Neuron (in vitro differentiated cells): ENCODE data around the gene NUDT4.
A peak's percentile ranks its signal among the peaks of the same experiment; 100 is the strongest.
"Not testable (repeated sequence)": the region's sequence is repeated elsewhere in the genome, so short reads cannot be mapped to it uniquely, and the experiment has no call there.

Experiments
- H2AFZ ChIP-seq: one replicate; pipeline ENCODE4 v1.6.1; 2013; ENCODE audit warnings: low read depth, mild to moderate bottlenecking, inconsistent platforms, low read length, moderate library complexity
- H3K27me3 ChIP-seq: one replicate; pipeline ENCODE4 v1.6.1; 2013; ENCODE audit warnings: low read length; ENCODE audit not compliant: insufficient read depth
- H3K36me3 ChIP-seq: one replicate; pipeline ENCODE4 v1.6.1; 2013; ENCODE audit warnings: low read length; ENCODE audit not compliant: insufficient read depth
- H3K4me1 ChIP-seq: one replicate; pipeline ENCODE4 v1.6.1; 2013; ENCODE audit warnings: low read length; ENCODE audit not compliant: insufficient read depth
- H3K4me3 ChIP-seq: 2 replicates; pipeline ENCODE4 v1.5.1; 2013; ENCODE audit warnings: mild to moderate bottlenecking, low read length, moderate library complexity
- H3K9me3 ChIP-seq: one replicate; pipeline ENCODE4 v1.6.1; 2013; ENCODE audit warnings: low read length

NUDT4 gene

DNA sequence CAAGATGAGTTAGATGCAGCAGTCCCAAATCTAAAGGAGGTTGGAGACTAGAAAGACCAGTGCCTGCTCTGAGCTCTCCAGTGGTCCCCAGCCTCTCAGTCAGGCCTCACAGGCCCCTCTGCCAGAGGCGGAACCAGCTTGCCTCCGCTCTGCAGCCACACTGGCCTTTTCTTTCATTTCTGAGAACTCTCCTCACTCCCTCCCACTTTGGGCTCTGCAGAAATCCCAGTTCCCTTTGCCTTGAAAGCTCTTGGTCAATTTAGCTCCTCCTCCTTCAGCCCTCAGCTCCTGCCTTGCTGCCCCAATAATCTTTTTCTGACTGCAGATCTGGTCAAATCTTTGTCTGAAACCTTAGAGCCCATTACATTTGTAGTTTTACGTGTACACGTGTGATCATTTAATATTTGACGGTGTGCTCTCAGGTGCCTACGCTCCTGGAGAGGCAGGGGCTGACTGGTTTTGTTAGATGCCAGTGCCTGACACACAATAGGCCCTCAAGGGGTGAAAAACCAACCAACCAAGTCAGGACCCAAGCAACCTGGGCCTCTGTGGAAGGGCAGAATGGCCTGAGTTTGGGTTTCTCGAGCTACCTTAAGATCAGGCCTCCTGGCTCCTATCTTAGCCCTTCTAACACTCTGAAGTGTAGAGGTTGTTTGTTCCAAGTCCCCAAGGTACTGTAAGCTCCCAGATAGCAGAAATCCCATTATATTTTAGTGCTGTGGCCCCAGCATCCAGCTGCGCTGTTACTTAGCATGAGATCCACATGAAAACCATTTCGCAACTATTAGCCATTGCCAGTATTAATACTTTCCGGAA, 1.1 kb upstream of the NUDT4 start:
- Histone ChIP-seq H3K4me3 (peak overlapping the region; percentile 58), H3K4me1 (peaks cover 32% of the 10 kb centered on the region), H2AFZ (peak overlapping the region; percentile 33), H3K36me3 (no peaks in the 10 kb centered on the region), H3K9me3 (no peaks in the 10 kb centered on the region), H3K27me3 (no peaks in the 10 kb centered on the region)

DNA sequence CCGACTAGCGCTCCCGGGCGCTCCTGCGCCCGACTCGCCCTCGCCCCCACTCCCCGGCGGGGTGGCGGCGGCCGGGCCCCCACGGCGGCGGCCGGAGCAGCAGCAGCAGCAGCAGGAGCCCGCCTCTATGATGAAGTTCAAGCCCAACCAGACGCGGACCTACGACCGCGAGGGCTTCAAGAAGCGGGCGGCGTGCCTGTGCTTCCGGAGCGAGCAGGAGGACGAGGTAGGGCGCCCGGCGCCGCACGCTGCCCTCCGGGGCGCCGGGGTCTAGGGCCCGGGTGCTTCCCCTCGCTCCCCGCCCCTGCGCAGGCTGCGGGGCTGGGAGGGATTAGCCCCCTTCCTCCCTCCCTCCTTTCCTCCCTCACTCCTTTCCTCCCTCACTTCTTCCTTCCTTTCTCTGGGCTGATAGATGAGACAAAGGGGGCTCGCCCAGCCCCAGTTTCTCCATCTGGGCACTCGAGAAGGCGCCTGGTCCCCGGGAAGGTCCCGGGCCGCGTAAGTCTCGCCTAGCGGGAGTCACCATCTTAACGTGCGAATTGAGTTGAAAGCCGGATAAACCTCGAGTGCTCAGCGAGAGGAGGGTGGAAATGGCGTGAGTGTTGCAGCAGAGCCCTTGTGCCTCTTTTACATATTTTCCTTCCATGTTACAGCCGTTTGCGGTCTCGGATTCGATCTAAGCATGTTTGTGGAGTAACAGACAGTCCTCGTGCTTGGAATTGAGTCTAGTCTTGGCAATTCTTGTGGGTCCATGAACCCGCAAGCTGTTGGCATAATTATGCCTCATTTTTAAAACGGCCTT, 672 bp downstream of the NUDT4 start:
- peaks cover 33% of the 10 kb centered on the region for H3K4me1 ChIP-seq
- H3K36me3 ChIP-seq = not testable (repeated sequence)

DNA sequence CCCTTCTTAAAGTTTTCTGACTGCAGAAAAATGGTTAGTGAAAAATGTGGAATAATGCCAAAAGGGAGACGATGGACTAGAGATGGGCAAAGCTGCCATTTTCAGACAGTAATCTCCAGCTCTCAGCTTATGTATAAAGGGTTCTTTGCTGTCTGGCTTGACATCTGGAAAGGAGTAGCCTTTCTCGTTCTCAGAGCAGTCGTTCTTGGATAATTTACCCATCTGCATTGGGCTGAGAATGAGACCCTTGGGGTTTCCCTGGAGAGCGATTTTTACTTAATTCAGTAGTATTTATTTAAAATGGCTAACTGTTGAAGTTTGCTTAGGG, 1.2 kb downstream of the NUDT4 start:
- H3K4me1 ChIP-seq = peaks cover 33% of the 10 kb centered on the region
- H3K9me3 ChIP-seq = no peaks in the 10 kb centered on the region
- H2AFZ ChIP-seq = peak overlapping the region; percentile 23
- H3K27me3 ChIP-seq = no peaks in the 10 kb centered on the region
- peak overlapping the region; percentile 70 for H3K4me3 ChIP-seq
- no peaks in the 10 kb centered on the region for H3K36me3 ChIP-seq

More for the DNA sequence above, 672 bp downstream of the NUDT4 start:
- peak overlapping the region; percentile 23 for H2AFZ ChIP-seq
- not testable (repeated sequence) for H3K27me3 ChIP-seq, H3K9me3 ChIP-seq
- H3K4me3 ChIP-seq = peak overlapping the region; percentile 70

GRCh38 chr12:93379326-93379980, 1.7 kb downstream of the NUDT4 start:
- H3K9me3 ChIP-seq = no peaks in the 10 kb centered on the region
- H3K27me3 ChIP-seq = no peaks in the 10 kb centered on the region
- peak overlapping the region; percentile 70 for H3K4me3 ChIP-seq
- peaks cover 29% of the 10 kb centered on the region for H3K4me1 ChIP-seq
- H3K36me3 ChIP-seq = no peaks in the 10 kb centered on the region
- peak overlapping the region; percentile 23 for H2AFZ ChIP-seq

GRCh38 chr12:93379981-93380361, 2.2 kb downstream of the NUDT4 start:
- peaks cover 29% of the 10 kb centered on the region for H3K4me1 ChIP-seq
- no peaks in the 10 kb centered on the region for H3K9me3 ChIP-seq
- no peaks in the 10 kb centered on the region for H3K27me3 ChIP-seq
- H2AFZ ChIP-seq = no peak overlapping the region
- H3K4me3 ChIP-seq = peak overlapping the region; percentile 70
- H3K36me3 ChIP-seq = no peaks in the 10 kb centered on the region

DNA sequence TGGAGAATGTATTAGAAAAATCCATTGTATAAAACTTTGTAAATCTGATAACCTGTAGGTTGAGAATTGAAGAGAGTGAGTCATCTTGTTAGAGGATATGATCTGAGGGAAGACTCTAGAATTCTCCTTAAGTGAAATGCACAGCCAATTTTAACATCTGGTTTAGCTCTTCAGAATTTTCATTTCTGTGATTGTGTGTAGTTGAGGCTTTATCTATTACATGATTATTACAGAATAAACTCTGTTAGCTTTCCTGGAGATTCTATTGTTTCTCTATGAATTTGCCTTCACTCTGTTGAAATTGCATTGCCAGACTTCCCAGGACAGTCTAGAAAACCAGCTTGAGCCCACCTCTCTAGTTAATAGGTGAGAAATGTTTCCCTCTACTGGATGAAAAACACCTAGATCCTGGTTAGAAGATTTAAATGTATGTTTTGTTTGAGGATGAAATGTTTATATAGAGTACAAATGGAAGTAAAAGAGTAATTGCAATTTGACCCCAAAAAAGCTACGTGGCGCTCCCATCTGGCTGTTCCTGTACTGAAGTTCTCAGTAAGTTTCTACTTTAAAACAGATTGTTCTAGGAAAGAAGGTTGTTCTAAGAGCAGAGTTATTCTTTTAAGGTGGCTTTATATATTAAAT, 2.9 kb downstream of the NUDT4 start:
- peak overlapping the region; percentile 70 for H3K4me3 ChIP-seq
- no peaks in the 10 kb centered on the region for H3K36me3 ChIP-seq
- H2AFZ ChIP-seq = no peak overlapping the region
- H3K9me3 ChIP-seq = no peaks in the 10 kb centered on the region
- peaks cover 29% of the 10 kb centered on the region for H3K4me1 ChIP-seq
- no peaks in the 10 kb centered on the region for H3K27me3 ChIP-seq

DNA sequence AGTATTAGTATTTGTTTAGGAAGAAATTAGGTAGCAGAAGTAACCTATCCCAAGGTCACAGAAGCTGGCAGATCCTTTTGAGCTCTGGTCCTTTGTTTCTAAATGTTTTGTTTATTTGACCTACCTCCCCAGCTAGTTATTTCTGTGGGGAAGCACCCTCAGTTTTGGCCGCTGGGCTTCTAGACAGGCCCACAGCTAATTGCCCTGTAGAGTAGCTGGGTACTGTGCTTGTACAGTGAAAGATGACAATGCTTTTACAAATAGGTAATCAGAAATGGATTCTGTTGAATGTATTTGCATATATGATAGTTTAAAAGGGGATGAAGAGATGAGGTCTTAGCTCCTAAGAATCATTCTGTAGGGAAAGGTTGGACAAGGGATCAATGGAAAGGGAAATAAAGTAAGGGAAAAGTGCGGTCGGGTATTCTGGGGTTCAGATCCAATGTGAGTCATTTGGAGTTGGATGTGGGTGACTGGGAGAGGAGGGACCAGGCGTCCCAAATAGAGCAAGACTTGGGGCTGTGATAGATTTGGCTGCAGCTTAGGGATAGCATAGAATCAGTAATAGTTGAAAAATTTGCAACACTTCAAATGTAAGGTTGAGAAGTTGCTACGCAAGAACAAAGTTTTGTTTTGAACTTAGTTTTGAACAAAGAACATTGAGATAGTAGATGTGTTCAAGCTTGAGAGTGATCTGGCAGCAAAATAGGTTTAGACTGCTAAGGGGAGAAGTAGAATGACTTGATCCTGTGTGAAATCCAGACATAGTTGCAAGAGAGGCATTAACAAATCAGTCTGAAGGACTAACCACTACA, 3.6 kb downstream of the NUDT4 start:
- Histone ChIP-seq H2AFZ (no peak overlapping the region), H3K4me1 (peaks cover 23% of the 10 kb centered on the region), H3K36me3 (no peaks in the 10 kb centered on the region), H3K4me3 (peak overlapping the region; percentile 70), H3K9me3 (no peaks in the 10 kb centered on the region), H3K27me3 (no peaks in the 10 kb centered on the region)

GRCh38 chr12:93381976-93382437, 4.3 kb downstream of the NUDT4 start:
- H3K27me3 ChIP-seq, H2AFZ ChIP-seq, H3K36me3 ChIP-seq, H3K9me3 ChIP-seq, H3K4me3 ChIP-seq: not testable (repeated sequence)
- peaks cover 17% of the 10 kb centered on the region for H3K4me1 ChIP-seq

- Histone ChIP-seq H3K9me3 (no peaks in the 10 kb centered on the region), H2AFZ (no peak overlapping the region), H3K4me1 (no peaks in the 10 kb centered on the region), H3K36me3 (peaks cover 3% of the 10 kb centered on the region), H3K4me3 (no peak overlapping the region), H3K27me3 (no peaks in the 10 kb centered on the region)
Observed at GRCh38 chr12:93387780-93388179, 10.1 kb downstream of the NUDT4 start.

- Histone ChIP-seq H2AFZ (no peak overlapping the region), H3K9me3 (no peaks in the 10 kb centered on the region), H3K27me3 (no peaks in the 10 kb centered on the region), H3K4me1 (no peaks in the 10 kb centered on the region), H3K4me3 (no peak overlapping the region), H3K36me3 (peaks cover 5% of the 10 kb centered on the region)
Observed at GRCh38 chr12:93390031-93390430, 12.3 kb downstream of the NUDT4 start.

GRCh38 chr12:93390549-93391297, 13.0 kb downstream of the NUDT4 start:
- H3K27me3 ChIP-seq = no peaks in the 10 kb centered on the region
- peaks cover 5% of the 10 kb centered on the region for H3K36me3 ChIP-seq
- H3K4me3 ChIP-seq = no peak overlapping the region
- H2AFZ ChIP-seq = no peak overlapping the region
- H3K4me1 ChIP-seq = no peaks in the 10 kb centered on the region
- H3K9me3 ChIP-seq = no peaks in the 10 kb centered on the region

- H3K9me3 ChIP-seq = no peaks in the 10 kb centered on the region
- no peak overlapping the region for H2AFZ ChIP-seq
- H3K4me1 ChIP-seq = no peaks in the 10 kb centered on the region
- no peaks in the 10 kb centered on the region for H3K27me3 ChIP-seq
- H3K36me3 ChIP-seq = peaks cover 25% of the 10 kb centered on the region
- H3K4me3 ChIP-seq = no peak overlapping the region
Observed at GRCh38 chr12:93393425-93393824, 15.7 kb downstream of the NUDT4 start.
